GM21447 (cell line): Measurements from ENCODE around the gene TERB2.
"Not testable (repeated sequence)": the region's sequence is repeated elsewhere in the genome, so short reads cannot be mapped to it uniquely, and the experiment has no call there.

Experiments used
- ATAC-seq: cut with Tn5 transposase; IDR thresholded peaks from one replicate; pipeline ENCODE4 v1.9.1; 2021; ENCODE audit not compliant: unreplicated experiment

The TERB2 gene

GRCh38 chr15:45001180-45001579 lies 44.7 kb downstream of the TERB2 start:
- ATAC-seq: not testable (repeated sequence)

GRCh38 chr15:45003731-45004410 lies 47.4 kb downstream of the TERB2 start:
- not testable (repeated sequence) for ATAC-seq

GRCh38 chr15:45004590-45005175 lies 48.2 kb downstream of the TERB2 start:
- not testable (repeated sequence) for ATAC-seq

- no peak for ATAC-seq
These were observed 52.6 kb downstream of the TERB2 start for GRCh38 chr15:45009046-45009445.

- not testable (repeated sequence) for ATAC-seq
These were observed 58.6 kb downstream of the TERB2 start for GRCh38 chr15:45015114-45015513.

- ATAC-seq: not testable (repeated sequence)
These were observed 63.9 kb downstream of the TERB2 start for GRCh38 chr15:45020222-45020900.

- ATAC-seq: not testable (repeated sequence)
These were observed 64.4 kb downstream of the TERB2 start for GRCh38 chr15:45020901-45021259.

GRCh38 chr15:45021348-45021747 lies 64.9 kb downstream of the TERB2 start:
- no peak for ATAC-seq

- ATAC-seq: peak; percentile 92
These were observed 66.6 kb downstream of the TERB2 start, which contains the start of gene SORD for GRCh38 chr15:45022871-45023658. SORD (plus strand) TSS chr15:45023195; CDS start chr15:45023284, 89 bp downstream.

- ATAC-seq: no peak
These were observed 67.3 kb downstream of the TERB2 start for GRCh38 chr15:45023659-45024225.

- not testable (repeated sequence) for ATAC-seq
These were observed 68.2 kb downstream of the TERB2 start for GRCh38 chr15:45024649-45025048.

- ATAC-seq: not testable (repeated sequence)
These were observed 69.1 kb downstream of the TERB2 start for GRCh38 chr15:45025627-45026026.

- ATAC-seq: no peak
These were observed 70.2 kb downstream of the TERB2 start for GRCh38 chr15:45026651-45027190.

- ATAC-seq: no peak
These were observed 70.7 kb downstream of the TERB2 start for GRCh38 chr15:45027220-45027619.
